CD4-positive, alpha-beta T cell treated with Interleukin-17A for 4 hours (primary cell): ENCODE measurements around the gene TLR8.

Experiments
- DNase-seq: peaks from one replicate; pipeline ENCODE4 v3.0.0-alpha.2; 2020; ENCODE audit warnings: mixed read lengths

TLR8 gene

DNA sequence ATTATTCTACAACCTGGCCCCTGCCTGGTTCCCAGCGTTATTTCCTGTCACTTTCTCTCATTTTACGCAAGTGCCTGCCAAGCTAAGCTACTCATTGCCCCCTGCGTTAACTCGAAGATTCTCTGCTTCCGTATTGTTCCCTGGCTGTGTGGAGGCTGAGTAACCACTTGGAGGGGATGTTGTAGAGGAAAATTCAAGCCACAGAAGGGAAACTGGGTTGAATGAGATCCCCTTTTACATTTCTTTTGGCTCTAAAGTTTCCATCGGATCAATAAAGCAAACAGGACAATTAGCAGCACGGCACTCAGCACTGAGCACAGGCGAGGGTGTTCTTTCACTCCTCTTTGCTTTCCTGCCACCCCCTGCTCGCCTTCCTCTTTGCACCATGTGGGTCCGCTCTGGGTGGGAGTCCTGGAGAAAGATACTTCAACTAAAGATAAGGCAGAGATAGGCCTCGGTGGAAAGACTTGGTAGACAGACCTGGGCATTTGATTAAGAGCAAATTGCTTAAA is 64.3 kb downstream of the TLR8 start:
- DNase-seq: peak; percentile 65

DNA sequence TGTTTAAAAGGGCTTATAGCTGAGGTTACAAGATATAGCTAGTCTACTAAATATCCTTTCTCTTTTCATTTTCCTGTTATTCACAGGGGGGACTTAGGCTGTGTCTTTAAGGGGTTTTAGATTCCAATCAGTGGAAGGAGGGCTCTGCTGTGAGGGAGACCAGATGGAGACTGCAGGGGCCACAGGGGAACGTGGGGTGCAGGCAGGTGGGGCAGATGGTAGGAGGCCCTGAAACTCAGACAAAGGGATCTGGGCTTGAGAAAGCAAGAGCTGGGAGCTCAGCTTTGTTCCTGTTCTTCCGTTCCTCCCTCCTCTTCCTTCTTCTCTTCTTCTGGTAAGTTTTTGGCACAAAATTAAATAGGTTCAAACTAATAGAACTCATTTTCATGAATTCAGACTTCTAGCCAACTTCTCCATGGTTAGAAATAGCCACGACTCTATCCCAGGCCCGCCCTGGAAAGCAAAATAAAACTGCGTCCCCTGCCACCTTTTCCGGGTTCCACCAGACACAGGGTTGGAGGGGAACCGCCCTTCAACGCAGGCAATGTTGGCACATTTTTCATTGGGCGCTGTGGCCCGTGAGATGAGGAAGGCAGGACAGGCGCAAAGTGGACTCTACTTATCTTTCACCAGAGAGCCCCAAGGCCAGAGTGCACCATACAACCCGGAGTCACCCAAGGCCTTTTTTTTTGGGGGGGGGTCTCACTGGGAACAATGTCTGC is 65.0 kb downstream of the TLR8 start:
- peak; percentile 67 for DNase-seq

DNA sequence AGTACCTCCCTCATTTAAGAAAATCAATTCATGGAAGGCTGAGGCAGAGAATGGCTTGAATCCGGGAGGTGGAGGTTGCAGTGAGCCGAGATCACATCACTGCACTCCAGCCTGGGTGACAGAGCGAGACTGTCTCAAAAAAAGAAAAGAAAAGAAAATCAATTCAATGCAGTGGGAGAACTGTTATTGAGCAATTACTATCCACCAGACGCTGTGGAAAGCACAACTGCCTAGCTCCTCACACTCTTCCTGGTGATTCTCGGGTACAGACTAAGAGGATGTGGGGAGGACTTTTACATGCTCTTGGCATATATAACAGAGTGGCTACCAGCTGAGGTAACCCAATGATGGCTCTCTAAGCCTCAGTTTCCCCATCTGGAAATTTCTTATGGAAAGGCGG is 65.8 kb downstream of the TLR8 start:
- peak; percentile 39 for DNase-seq
